ENCODE results near the gene TK2. TPM values are rescaled to one million over a fixed set of nuclear protein-coding genes. Genes with fewer than 3 reads are reported as not detected.
A peak's percentile ranks its signal among the peaks of the same experiment; 100 is the strongest.

Gene TK2
- polyA plus RNA-seq, 2 of the 4 experiments (the other 2 are of a cell fraction): 13.9 to 29.5 TPM

DNA sequence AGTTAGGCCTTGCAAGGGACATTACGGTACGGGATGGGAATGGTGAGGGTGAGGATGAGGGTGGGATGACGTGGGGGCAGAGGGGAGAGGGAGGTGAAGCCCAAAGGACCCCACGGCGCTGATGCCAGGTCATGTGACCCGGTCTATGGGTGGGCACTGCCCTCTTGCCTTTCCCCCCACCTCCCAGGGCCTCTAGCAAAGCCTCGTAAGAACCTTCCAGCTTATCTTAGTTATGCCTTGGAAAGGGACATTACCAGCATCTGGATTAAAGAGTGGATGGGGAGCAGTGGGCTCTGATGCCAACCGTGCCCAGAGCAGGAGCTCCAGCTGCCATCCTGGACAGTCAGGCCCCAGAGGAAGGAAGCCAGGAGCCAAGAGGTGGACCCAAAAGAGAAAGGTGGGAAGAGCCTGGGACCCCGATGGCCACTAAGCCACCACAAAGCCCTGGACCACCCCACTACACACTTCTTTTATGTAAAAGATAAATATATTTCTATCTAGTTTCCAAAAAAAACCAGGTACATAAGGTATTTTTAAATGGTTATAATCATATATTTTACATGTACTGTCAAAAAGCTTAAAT, 40.9 kb downstream of the TK2 start:
- Histone ChIP-seq H3K4me3 (no peak overlapping the region), H3K27ac (peak overlapping the region; percentile 95 to 97)

DNA sequence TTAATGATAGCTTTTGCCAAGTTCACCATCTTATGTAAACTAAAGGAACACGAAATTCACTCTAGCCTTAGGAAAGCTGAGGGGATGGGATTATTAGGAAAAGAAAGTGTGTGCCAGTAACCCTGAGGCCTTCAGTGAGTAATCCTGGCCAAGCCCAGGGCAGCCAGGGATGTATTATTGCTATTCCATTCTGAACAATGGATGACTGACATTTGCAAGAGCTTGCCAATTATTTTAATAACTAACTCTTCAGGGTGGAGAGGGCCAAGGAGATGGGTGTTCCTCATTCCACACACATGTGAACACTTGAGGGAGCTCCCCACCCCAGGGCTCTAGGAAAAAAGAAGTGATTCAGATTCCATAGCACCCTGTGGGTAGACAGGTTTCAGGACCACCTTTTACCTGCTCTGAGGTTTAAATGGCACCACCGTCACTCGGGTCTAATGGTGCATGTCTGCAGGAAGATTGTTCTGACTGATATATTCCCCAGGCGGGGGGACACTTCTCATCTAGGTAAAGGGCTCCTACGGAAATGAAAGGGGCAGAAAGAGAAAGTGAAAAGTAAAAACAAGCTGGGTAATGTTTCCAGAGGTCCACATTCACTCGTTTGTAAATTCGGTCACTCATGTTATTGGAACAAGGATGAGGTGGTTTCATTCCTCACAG, 41.5 kb downstream of the TK2 start:
- DNase-seq (ENCODE audit: low read depth in 1 of 2, low spot score in 1 of 2): peak; percentile 75 to 93
- CTCF ChIA-PET: interaction anchor here (0.8 to 8.2 kb wide), 10 partner anchors 18 to 151 kb away, joined by 3 to 68 read pairs (median 5); partner anchors contain the start of gene CKLF
- 15% methylated on average over 7 of the region's 7 CpGs for WGBS (ENCODE audit: missing lambda C conversion rate)
- no peak for FAIRE-seq
- H3K27ac ChIP-seq: peak overlapping the region; percentile 95 to 97
- peak overlapping the region; percentile 66 for H3K4me2 ChIP-seq
- H3K9me3 ChIP-seq: peaks cover 9% of the 10 kb centered on the region
- peak; percentile 46 to 66 for ATAC-seq
- POLR2A ChIA-PET: interaction anchor here (0.6 to 1.9 kb wide), 4 partner anchors 17 to 101 kb away, joined by 3 to 7 read pairs (median 3); partner anchors contain the start of gene CKLF
- H3K4me1 ChIP-seq: peaks cover 73% of the 10 kb centered on the region
- no peak overlapping the region for H3K4me3 ChIP-seq
- TF ChIP-seq, protein P1, sequence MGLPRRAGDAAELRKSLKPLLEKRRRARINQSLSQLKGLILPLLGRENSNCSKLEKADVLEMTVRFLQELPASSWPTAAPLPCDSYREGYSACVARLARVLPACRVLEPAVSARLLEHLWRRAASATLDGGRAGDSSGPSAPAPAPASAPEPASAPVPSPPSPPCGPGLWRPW (IDR thresholded peaks at IDR 0.05): no peak
- no peak for TF ChIP-seq ZC3H11A (IDR thresholded peaks at IDR 0.05)
- TF ChIP-seq GATA3 (IDR thresholded peaks at IDR 0.05; ENCODE audit: borderline replicate concordance): peak; percentile 85; the same call in 1 of the 2 replicates
- TF ChIP-seq ZFP36 (IDR thresholded peaks at IDR 0.05; ENCODE audit: borderline replicate concordance, partially characterized antibody): no peak
- TF ChIP-seq, protein P2, sequence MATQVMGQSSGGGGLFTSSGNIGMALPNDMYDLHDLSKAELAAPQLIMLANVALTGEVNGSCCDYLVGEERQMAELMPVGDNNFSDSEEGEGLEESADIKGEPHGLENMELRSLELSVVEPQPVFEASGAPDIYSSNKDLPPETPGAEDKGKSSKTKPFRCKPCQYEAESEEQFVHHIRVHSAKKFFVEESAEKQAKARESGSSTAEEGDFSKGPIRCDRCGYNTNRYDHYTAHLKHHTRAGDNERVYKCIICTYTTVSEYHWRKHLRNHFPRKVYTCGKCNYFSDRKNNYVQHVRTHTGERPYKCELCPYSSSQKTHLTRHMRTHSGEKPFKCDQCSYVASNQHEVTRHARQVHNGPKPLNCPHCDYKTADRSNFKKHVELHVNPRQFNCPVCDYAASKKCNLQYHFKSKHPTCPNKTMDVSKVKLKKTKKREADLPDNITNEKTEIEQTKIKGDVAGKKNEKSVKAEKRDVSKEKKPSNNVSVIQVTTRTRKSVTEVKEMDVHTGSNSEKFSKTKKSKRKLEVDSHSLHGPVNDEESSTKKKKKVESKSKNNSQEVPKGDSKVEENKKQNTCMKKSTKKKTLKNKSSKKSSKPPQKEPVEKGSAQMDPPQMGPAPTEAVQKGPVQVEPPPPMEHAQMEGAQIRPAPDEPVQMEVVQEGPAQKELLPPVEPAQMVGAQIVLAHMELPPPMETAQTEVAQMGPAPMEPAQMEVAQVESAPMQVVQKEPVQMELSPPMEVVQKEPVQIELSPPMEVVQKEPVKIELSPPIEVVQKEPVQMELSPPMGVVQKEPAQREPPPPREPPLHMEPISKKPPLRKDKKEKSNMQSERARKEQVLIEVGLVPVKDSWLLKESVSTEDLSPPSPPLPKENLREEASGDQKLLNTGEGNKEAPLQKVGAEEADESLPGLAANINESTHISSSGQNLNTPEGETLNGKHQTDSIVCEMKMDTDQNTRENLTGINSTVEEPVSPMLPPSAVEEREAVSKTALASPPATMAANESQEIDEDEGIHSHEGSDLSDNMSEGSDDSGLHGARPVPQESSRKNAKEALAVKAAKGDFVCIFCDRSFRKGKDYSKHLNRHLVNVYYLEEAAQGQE (IDR thresholded peaks at IDR 0.05): no peak
- no peak for TF ChIP-seq POLR2A (IDR thresholded peaks at IDR 0.05; ENCODE audit: low read length)
- TF ChIP-seq HOXB13 (CRISPR knock-in tag; IDR thresholded peaks at IDR 0.05; ENCODE audit: low read depth): no peak
- no peak for TF ChIP-seq CBX8 (IDR thresholded peaks at IDR 0.05)
- TF ChIP-seq HOXB5 (CRISPR knock-in tag; IDR thresholded peaks at IDR 0.05): no peak
- no peak for TF ChIP-seq ZNF302 (CRISPR knock-in tag; IDR thresholded peaks at IDR 0.05)
- no peak for TF ChIP-seq HEYL (CRISPR knock-in tag; IDR thresholded peaks at IDR 0.05)
- no peak for TF ChIP-seq ZSCAN20 (CRISPR knock-in tag; IDR thresholded peaks at IDR 0.05)
- TF ChIP-seq EP300 (IDR thresholded peaks at IDR 0.05): peak; percentile 22 to 76; a peak in 3 of 5 replicates
- TF ChIP-seq MAFK (IDR thresholded peaks at IDR 0.05; ENCODE audit: partially characterized antibody): no peak
- TF ChIP-seq FOSL2 (IDR thresholded peaks at IDR 0.05): peak; percentile 56; the same call in 1 of the 2 replicates
- peak; percentile 58 for TF ChIP-seq FOSL2 (CRISPR knock-in tag; IDR thresholded peaks at IDR 0.05)
- TF ChIP-seq, protein P3, sequence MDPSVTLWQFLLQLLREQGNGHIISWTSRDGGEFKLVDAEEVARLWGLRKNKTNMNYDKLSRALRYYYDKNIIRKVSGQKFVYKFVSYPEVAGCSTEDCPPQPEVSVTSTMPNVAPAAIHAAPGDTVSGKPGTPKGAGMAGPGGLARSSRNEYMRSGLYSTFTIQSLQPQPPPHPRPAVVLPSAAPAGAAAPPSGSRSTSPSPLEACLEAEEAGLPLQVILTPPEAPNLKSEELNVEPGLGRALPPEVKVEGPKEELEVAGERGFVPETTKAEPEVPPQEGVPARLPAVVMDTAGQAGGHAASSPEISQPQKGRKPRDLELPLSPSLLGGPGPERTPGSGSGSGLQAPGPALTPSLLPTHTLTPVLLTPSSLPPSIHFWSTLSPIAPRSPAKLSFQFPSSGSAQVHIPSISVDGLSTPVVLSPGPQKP (IDR thresholded peaks at IDR 0.05; ENCODE audit: low read depth, low read length): no peak
- TF ChIP-seq, protein P4, sequence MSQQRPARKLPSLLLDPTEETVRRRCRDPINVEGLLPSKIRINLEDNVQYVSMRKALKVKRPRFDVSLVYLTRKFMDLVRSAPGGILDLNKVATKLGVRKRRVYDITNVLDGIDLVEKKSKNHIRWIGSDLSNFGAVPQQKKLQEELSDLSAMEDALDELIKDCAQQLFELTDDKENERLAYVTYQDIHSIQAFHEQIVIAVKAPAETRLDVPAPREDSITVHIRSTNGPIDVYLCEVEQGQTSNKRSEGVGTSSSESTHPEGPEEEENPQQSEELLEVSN (IDR thresholded peaks at IDR 0.05; ENCODE audit: borderline replicate concordance, low read depth): no peak
- TF ChIP-seq, protein P5, sequence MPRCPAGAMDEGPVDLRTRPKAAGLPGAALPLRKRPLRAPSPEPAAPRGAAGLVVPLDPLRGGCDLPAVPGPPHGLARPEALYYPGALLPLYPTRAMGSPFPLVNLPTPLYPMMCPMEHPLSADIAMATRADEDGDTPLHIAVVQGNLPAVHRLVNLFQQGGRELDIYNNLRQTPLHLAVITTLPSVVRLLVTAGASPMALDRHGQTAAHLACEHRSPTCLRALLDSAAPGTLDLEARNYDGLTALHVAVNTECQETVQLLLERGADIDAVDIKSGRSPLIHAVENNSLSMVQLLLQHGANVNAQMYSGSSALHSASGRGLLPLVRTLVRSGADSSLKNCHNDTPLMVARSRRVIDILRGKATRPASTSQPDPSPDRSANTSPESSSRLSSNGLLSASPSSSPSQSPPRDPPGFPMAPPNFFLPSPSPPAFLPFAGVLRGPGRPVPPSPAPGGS (IDR thresholded peaks at IDR 0.05): 0 out of 3 replicates have a peak, but pooled peaks have one; percentile 28
- TF ChIP-seq CHD4 (IDR thresholded peaks at IDR 0.05; ENCODE audit: borderline replicate concordance): no peak
- TF ChIP-seq NR3C1 (IDR thresholded peaks at IDR 0.05): no peak
- TF ChIP-seq TP53 (CRISPR knock-in tag; IDR thresholded peaks at IDR 0.05): no peak
- no peak for TF ChIP-seq POLR2AphosphoS2 (conservative IDR thresholded peaks at IDR 0.05; ENCODE audit: low read length)
- no peak for TF ChIP-seq ESRRA (IDR thresholded peaks at IDR 0.05; ENCODE audit: borderline replicate concordance, low read length)
- TF ChIP-seq RNF2 (IDR thresholded peaks at IDR 0.05; ENCODE audit: borderline replicate concordance, low read depth): no peak
- TF ChIP-seq, protein P6, sequence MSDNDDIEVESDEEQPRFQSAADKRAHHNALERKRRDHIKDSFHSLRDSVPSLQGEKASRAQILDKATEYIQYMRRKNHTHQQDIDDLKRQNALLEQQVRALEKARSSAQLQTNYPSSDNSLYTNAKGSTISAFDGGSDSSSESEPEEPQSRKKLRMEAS (IDR thresholded peaks at IDR 0.05): peak; percentile 77

More for the DNA sequence above, 40.9 kb downstream of the TK2 start:
- TF ChIP-seq RFX5 (IDR thresholded peaks at IDR 0.05) (no peak), SMC3 (IDR thresholded peaks at IDR 0.05) (no peak), ZFP36 (IDR thresholded peaks at IDR 0.05; ENCODE audit: borderline replicate concordance, partially characterized antibody) (no peak)
- TF ChIP-seq, protein P7, sequence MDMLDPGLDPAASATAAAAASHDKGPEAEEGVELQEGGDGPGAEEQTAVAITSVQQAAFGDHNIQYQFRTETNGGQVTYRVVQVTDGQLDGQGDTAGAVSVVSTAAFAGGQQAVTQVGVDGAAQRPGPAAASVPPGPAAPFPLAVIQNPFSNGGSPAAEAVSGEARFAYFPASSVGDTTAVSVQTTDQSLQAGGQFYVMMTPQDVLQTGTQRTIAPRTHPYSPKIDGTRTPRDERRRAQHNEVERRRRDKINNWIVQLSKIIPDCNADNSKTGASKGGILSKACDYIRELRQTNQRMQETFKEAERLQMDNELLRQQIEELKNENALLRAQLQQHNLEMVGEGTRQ (IDR thresholded peaks at IDR 0.05): peak; percentile 29; the same call in 1 of the 2 replicates
- ATAC-seq: no peak
- Histone ChIP-seq H3K4me1 (peaks cover 78% of the 10 kb centered on the region), H3K4me2 (peak overlapping the region; percentile 66), H3K9me3 (peaks cover 9% of the 10 kb centered on the region)
- CTCF ChIA-PET: interaction anchor here (0.7 to 8.2 kb wide), 11 partner anchors 18 to 151 kb away, joined by 3 to 68 read pairs (median 5); partner anchors contain the start of gene CKLF
- DNase-seq (ENCODE audit: low read depth in 1 of 2, low spot score in 1 of 2): no peak
- POLR2A ChIA-PET: interaction anchor here (1.0 to 1.9 kb wide), 2 partner anchors 43 to 100 kb away, joined by 3 to 7 read pairs; partner anchors contain the start of gene CKLF
- 83% methylated on average over 9 of the region's 9 CpGs for WGBS (ENCODE audit: missing lambda C conversion rate)
- no peak for FAIRE-seq
